H9 (cell line): ENCODE data around the gene ATP6V1G3. TPM values are rescaled to one million over a fixed set of nuclear protein-coding genes. Genes with fewer than 3 reads are reported as not detected.

Experiments used
- DNase-seq: peaks from one replicate; pipeline ENCODE4 v3.0.0-alpha.2; 2017
- H2AFZ ChIP-seq: one replicate; pipeline ENCODE4 v1.6.1; 2013; ENCODE audit warnings: mild to moderate bottlenecking, low read length, control low read depth, moderate library complexity
- H2AK5ac ChIP-seq: 2 replicates; pipeline ENCODE4 v1.6.1; 2013; ENCODE audit warnings: low read length, control low read depth, mixed read lengths; ENCODE audit not compliant: insufficient read length
- H2BK120ac ChIP-seq: one replicate; pipeline ENCODE4 v1.6.1; 2013; ENCODE audit warnings: low read depth, mild to moderate bottlenecking, low read length, control low read depth, inconsistent platforms; ENCODE audit not compliant: poor library complexity, severe bottlenecking
- H2BK12ac ChIP-seq: 2 replicates; pipeline ENCODE4 v1.6.1; 2013; ENCODE audit warnings: low read length, control low read depth, mixed read lengths, low read depth; ENCODE audit not compliant: insufficient read length
- H2BK15ac ChIP-seq: 2 replicates; pipeline ENCODE4 v1.6.1; 2013; ENCODE audit warnings: low read depth, low read length, control low read depth
- H2BK20ac ChIP-seq: one replicate; pipeline ENCODE4 v1.6.1; 2013; ENCODE audit warnings: low read depth, mild to moderate bottlenecking, low read length, control low read depth, inconsistent platforms; ENCODE audit not compliant: poor library complexity, severe bottlenecking
- H2BK5ac ChIP-seq: 2 replicates; pipeline ENCODE4 v1.6.1; 2013; ENCODE audit warnings: low read length, control low read depth, mixed read lengths; ENCODE audit not compliant: insufficient read length
- H3K14ac ChIP-seq: 2 replicates; pipeline ENCODE4 v1.6.1; 2013; ENCODE audit warnings: low read length, control low read depth; ENCODE audit not compliant: insufficient read depth
- H3K18ac ChIP-seq: 2 replicates; pipeline ENCODE4 v1.6.1; 2013; ENCODE audit warnings: low read depth, mild to moderate bottlenecking, mixed read lengths, low read length, control low read depth; ENCODE audit not compliant: insufficient read length
- H3K23ac ChIP-seq: 2 replicates; pipeline ENCODE4 v1.6.1; 2013; ENCODE audit warnings: low read length, control low read depth, mixed read lengths, low read depth; ENCODE audit not compliant: insufficient read length
- H3K23me2 ChIP-seq: 2 replicates; pipeline ENCODE4 v1.6.1; 2013; ENCODE audit warnings: low read depth, mild to moderate bottlenecking, mixed read lengths, low read length, control low read depth; ENCODE audit not compliant: insufficient read length, poor library complexity, severe bottlenecking
- H3K27ac ChIP-seq: 2 replicates; pipeline ENCODE4 v1.5.1; 2013; ENCODE audit warnings: low read length, control low read depth, mixed read lengths, low read depth; ENCODE audit not compliant: insufficient read length
- H3K27me3 ChIP-seq: 2 replicates; pipeline ENCODE4 v1.6.1; 2013; ENCODE audit warnings: low read length, control low read depth, inconsistent platforms; ENCODE audit not compliant: insufficient read depth
- H3K4ac ChIP-seq: 2 replicates; pipeline ENCODE4 v1.6.1; 2013; ENCODE audit warnings: low read depth, mild to moderate bottlenecking, control low read depth, inconsistent platforms, low read length, moderate library complexity
- H3K4me1 ChIP-seq: 2 replicates; pipeline ENCODE4 v1.6.1; 2013; ENCODE audit warnings: low read length, control low read depth, inconsistent platforms; ENCODE audit not compliant: insufficient read depth
- H3K4me2 ChIP-seq: 2 replicates; pipeline ENCODE4 v1.6.1; 2013; ENCODE audit warnings: low read length, control low read depth, mixed read lengths; ENCODE audit not compliant: insufficient read length, insufficient read depth
- H3K56ac ChIP-seq: 2 replicates; pipeline ENCODE4 v1.6.1; 2013; ENCODE audit warnings: low read depth, mild to moderate bottlenecking, mixed read lengths, low read length, control low read depth; ENCODE audit not compliant: insufficient read length
- H3K79me1 ChIP-seq: 2 replicates; pipeline ENCODE4 v1.6.1; 2013; ENCODE audit warnings: low read depth, mild to moderate bottlenecking, moderate library complexity, low read length, control low read depth, inconsistent platforms; ENCODE audit not compliant: insufficient read depth, poor library complexity, severe bottlenecking
- H3K79me2 ChIP-seq: 2 replicates; pipeline ENCODE4 v1.6.1; 2013; ENCODE audit warnings: low read length, control low read depth, inconsistent platforms; ENCODE audit not compliant: insufficient read depth
- H3K9ac ChIP-seq: 2 replicates; pipeline ENCODE4 v1.6.1; 2013; ENCODE audit warnings: low read length, control low read depth, mixed read lengths; ENCODE audit not compliant: insufficient read length; ENCODE audit errors: extremely low read depth
- H3K9me3 ChIP-seq: one replicate; pipeline ENCODE4 v1.6.1; 2013; ENCODE audit warnings: low read depth, low read length, inconsistent platforms; ENCODE audit not compliant: control insufficient read depth
- H3T11ph ChIP-seq: one replicate; pipeline ENCODE4 v1.6.1; 2013; ENCODE audit warnings: mild to moderate bottlenecking, low read length, control low read depth, inconsistent platforms
- H4K20me1 ChIP-seq: one replicate; pipeline ENCODE4 v1.6.1; 2013; ENCODE audit not compliant: control insufficient read depth, insufficient read length, insufficient read depth
- H4K5ac ChIP-seq: 2 replicates; pipeline ENCODE4 v1.6.1; 2013; ENCODE audit warnings: low read depth, mild to moderate bottlenecking, mixed read lengths, low read length, control low read depth; ENCODE audit not compliant: insufficient read length
- H4K8ac ChIP-seq: replicated peaks from 2 replicates; pipeline ENCODE4 v1.6.1; 2013; ENCODE audit warnings: low read length, control low read depth, mixed read lengths, low read depth; ENCODE audit not compliant: insufficient read length
- H4K91ac ChIP-seq: 2 replicates; pipeline ENCODE4 v1.6.1; 2013; ENCODE audit warnings: low read depth, mild to moderate bottlenecking, moderate library complexity, mixed read lengths, low read length, control low read depth; ENCODE audit not compliant: insufficient read length
- H3K27ac Mint-ChIP-seq, 3 experiments: 2 replicates in 2 of 3; 3 replicates in 1 of 3; pipeline ENCODE4 v1.8.0; 2020 to 2021; ENCODE audit warnings: mixed read lengths in 3 of 3, mild to moderate bottlenecking in 1 of 3, moderate library complexity in 1 of 3
- H3K27me3 Mint-ChIP-seq: 2 replicates; pipeline ENCODE4 v1.8.0; 2021; ENCODE audit warnings: low read depth, mild to moderate bottlenecking, moderate library complexity, mixed read lengths
- H3K36me3 Mint-ChIP-seq, 3 experiments: 2 replicates in 2 of 3; 3 replicates in 1 of 3; pipeline ENCODE4 v1.8.0; 2020 to 2021; ENCODE audit warnings: low read depth in 3 of 3, mixed read lengths in 3 of 3; ENCODE audit not compliant: insufficient read depth in 1 of 3
- H3K4me1 Mint-ChIP-seq, 2 experiments: 2 replicates each; pipeline ENCODE4 v1.8.0; 2020; ENCODE audit warnings: mixed read lengths in 2 of 2
- H3K4me3 Mint-ChIP-seq, 2 experiments: 2 replicates in 1 of 2; 3 replicates in 1 of 2; pipeline ENCODE4 v1.8.0; 2020 to 2021; ENCODE audit warnings: mild to moderate bottlenecking in 2 of 2, mixed read lengths in 2 of 2, moderate library complexity in 1 of 2
- H3K9me3 Mint-ChIP-seq, 2 experiments: 2 replicates in 1 of 2; 3 replicates in 1 of 2; pipeline ENCODE4 v1.8.0; 2020; ENCODE audit warnings: mild to moderate bottlenecking in 2 of 2, mixed read lengths in 2 of 2, moderate library complexity in 1 of 2
- WGBS: extraction: QIAGEN DNeasy Blood & Tissue Kit; methylation state at CpG from one replicate; pipeline ENCODE4 v1.1.7; 2013; ENCODE audit warnings: missing lambda C conversion rate, low lambda C conversion rate, mixed read lengths; ENCODE audit not compliant: insufficient read length; ENCODE audit errors: extremely low coverage; 5-methylcytosine and 5-hydroxymethylcytosine counted together
- total RNA-seq: library from RNA; stranded (reverse); gene quantifications from 2 replicates; pipeline ENCODE4 v1.2.1, GENCODE V29; 2021
- TF ChIP-seq, protein P1 (sequence below): fragments of 200-600 bp; sonication (generic); conservative IDR thresholded peaks from 3 replicates; pipeline ENCODE4 v1.8.0; 2021; ENCODE audit warnings: antibody characterized with exemption, mild to moderate bottlenecking

ATP6V1G3 gene
- total RNA-seq, 1 experiment from 2014 or later = not detected

DNA sequence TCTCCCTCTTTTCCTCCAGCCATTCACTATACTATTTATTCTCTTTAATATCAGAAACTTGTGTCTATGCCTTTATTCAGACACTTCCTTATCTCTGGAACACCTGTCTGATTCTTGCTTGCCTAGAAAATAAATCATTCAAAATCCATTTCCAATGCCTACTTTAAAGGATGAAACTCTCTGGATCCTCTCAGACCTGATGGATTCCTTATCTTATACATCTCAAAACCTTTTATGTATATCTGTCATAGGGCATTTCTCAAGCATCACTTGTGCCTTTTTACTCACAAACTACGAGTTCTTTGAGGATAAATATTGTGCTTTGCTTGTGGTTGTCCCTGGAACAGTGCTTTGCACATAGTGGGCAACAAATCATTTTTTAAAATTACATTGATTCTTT is 3.8 kb upstream of the ATP6V1G3 start:
- Mint-ChIP-seq H3K27me3 (no peaks in the 10 kb centered on the region), H3K9me3 (no peaks in the 10 kb centered on the region), H3K27ac (no peak overlapping the region), H3K4me1 (peaks cover 0 to 4% of the 10 kb centered on the region in 2 experiments; a peak in 2 of 4 replicates), H3K4me3 (no peak overlapping the region), H3K36me3 (no peaks in the 10 kb centered on the region)
- Histone ChIP-seq H3K9ac (no peak overlapping the region), H3K56ac (no peak overlapping the region), H3K79me2 (no peaks in the 10 kb centered on the region), H3K23me2 (no peaks in the 10 kb centered on the region), H2BK120ac (no peak overlapping the region), H2BK5ac (no peak overlapping the region), H3K18ac (no peak overlapping the region), H3K4ac (no peak overlapping the region), H3K27me3 (no peaks in the 10 kb centered on the region), H2AFZ (no peak overlapping the region), H2BK12ac (no peak overlapping the region), H3T11ph (no peak overlapping the region), H4K20me1 (no peaks in the 10 kb centered on the region), H2BK20ac (no peak overlapping the region), H3K23ac (no peak overlapping the region), H2AK5ac (no peak overlapping the region), H3K4me1 (no peaks in the 10 kb centered on the region), H3K4me2 (no peak overlapping the region), H3K79me1 (no peaks in the 10 kb centered on the region), H4K5ac (no peak overlapping the region), H4K91ac (no peak overlapping the region), H3K14ac (no peak overlapping the region), H2BK15ac (no peak overlapping the region), H4K8ac (no peak overlapping the region), H3K9me3 (no peaks in the 10 kb centered on the region), H3K27ac (no peak overlapping the region)
- no peak for DNase-seq
- no CpG with 5 or more reads among the region's 1 CpG for WGBS
- TF ChIP-seq, protein P1, sequence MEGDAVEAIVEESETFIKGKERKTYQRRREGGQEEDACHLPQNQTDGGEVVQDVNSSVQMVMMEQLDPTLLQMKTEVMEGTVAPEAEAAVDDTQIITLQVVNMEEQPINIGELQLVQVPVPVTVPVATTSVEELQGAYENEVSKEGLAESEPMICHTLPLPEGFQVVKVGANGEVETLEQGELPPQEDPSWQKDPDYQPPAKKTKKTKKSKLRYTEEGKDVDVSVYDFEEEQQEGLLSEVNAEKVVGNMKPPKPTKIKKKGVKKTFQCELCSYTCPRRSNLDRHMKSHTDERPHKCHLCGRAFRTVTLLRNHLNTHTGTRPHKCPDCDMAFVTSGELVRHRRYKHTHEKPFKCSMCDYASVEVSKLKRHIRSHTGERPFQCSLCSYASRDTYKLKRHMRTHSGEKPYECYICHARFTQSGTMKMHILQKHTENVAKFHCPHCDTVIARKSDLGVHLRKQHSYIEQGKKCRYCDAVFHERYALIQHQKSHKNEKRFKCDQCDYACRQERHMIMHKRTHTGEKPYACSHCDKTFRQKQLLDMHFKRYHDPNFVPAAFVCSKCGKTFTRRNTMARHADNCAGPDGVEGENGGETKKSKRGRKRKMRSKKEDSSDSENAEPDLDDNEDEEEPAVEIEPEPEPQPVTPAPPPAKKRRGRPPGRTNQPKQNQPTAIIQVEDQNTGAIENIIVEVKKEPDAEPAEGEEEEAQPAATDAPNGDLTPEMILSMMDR = no peak
